Vagina (tissue), 2 donors: Measurements from ENCODE around the gene NFATC3. TPM values are rescaled to one million over a fixed set of nuclear protein-coding genes. Genes with fewer than 3 reads are reported as not detected.

ENCODE experiments used
- DNase-seq, 2 donors: peaks; one replicate each; pipeline ENCODE4 v3.0.0-alpha.2; 2017; ENCODE audit errors: extremely low spot score in 2 of 2
- H3K27ac ChIP-seq: fragments of 200-600 bp; sonication (generic); one replicate; pipeline ENCODE4 v1.5.1; 2019
- H3K27me3 ChIP-seq: fragments of 200-600 bp; sonication (generic); one replicate; pipeline ENCODE4 v1.5.1; 2019
- H3K36me3 ChIP-seq, 2 donors: fragments of 200-600 bp; sonication (generic); one replicate each; pipeline ENCODE4 v1.5.1; 2017 to 2019
- H3K4me1 ChIP-seq: fragments of 200-600 bp; sonication (generic); one replicate; pipeline ENCODE4 v1.5.1; 2019
- H3K4me3 ChIP-seq, 2 donors: fragments of 200-600 bp; sonication (generic); 1 replicate in 1 of 2; 2 replicates in 1 of 2; pipeline ENCODE4 v1.5.1; 2016 to 2019
- H3K9me3 ChIP-seq: fragments of 200-600 bp; sonication (generic); one replicate; pipeline ENCODE4 v1.5.1; 2019
- CTCF ChIP-seq, 3 experiments: fragments of 450-650 bp in 2 of 3; fragments of 200-600 bp in 1 of 3; sonication (generic) in 1 of 3; IDR thresholded peaks; one replicate each; pipeline ENCODE4 v1.5.1; 2017 to 2019; ENCODE audit warnings: antibody characterized with exemption in 3 of 3, mild to moderate bottlenecking in 2 of 3, moderate library complexity in 2 of 3
- POLR2A ChIP-seq, 2 donors: fragments of 450-650 bp; IDR thresholded peaks; one replicate each; pipeline ENCODE4 v1.6.1; 2017; ENCODE audit warnings: antibody characterized with exemption in 2 of 2, mild to moderate bottlenecking in 2 of 2, moderate library complexity in 2 of 2
- POLR2AphosphoS5 ChIP-seq, 2 donors: sonication (generic); formaldehyde crosslinking; IDR thresholded peaks; one replicate each; pipeline ENCODE4 v1.9.0; 2017; ENCODE audit warnings: antibody characterized with exemption in 2 of 2, mild to moderate bottlenecking in 2 of 2, low read depth in 1 of 2; ENCODE audit not compliant: insufficient read depth in 1 of 2
- intact Hi-C: fragments of 100-400 bp; cut with DNase I; formaldehyde crosslinking; loops from one replicate; pipeline ENCODE4 v1.15.1; 2023
- total RNA-seq: library from RNA; depleted of rRNA; stranded (reverse); fragments of >200 nt; gene quantifications from one replicate; pipeline ENCODE4 v1.2.3, GENCODE V29; 2016

The NFATC3 gene
- total RNA-seq, 1 donor from 2014 or later, result 51.8 TPM

GRCh38 chr16:68073902-68074760 is 11.0 kb upstream of the NFATC3 start:
- peaks cover 0 to 28% of the 10 kb centered on the region in 2 donors for H3K36me3 ChIP-seq
- no peak overlapping the region for H3K27ac ChIP-seq
- H3K4me1 ChIP-seq, result peaks cover 25% of the 10 kb centered on the region
- peak in 1 of 2 donors; percentile 67 for DNase-seq
- H3K27me3 ChIP-seq, result no peaks in the 10 kb centered on the region
- intact Hi-C loops, result no loop called here
- H3K9me3 ChIP-seq, result no peaks in the 10 kb centered on the region
- no peak overlapping the region for H3K4me3 ChIP-seq
- TF ChIP-seq POLR2AphosphoS5 (IDR thresholded peaks at IDR 0.05; ENCODE audit: insufficient read depth in 1 of 2, low read depth in 1 of 2), result no peak
- no peak for TF ChIP-seq POLR2A (IDR thresholded peaks at IDR 0.05)
- no peak for TF ChIP-seq CTCF (IDR thresholded peaks at IDR 0.05)

- Histone ChIP-seq H3K4me3 (no peak overlapping the region), H3K9me3 (no peaks in the 10 kb centered on the region), H3K36me3 (peaks cover 0 to 28% of the 10 kb centered on the region in 2 donors), H3K27me3 (no peaks in the 10 kb centered on the region), H3K27ac (no peak overlapping the region), H3K4me1 (peaks cover 24% of the 10 kb centered on the region)
- TF ChIP-seq CTCF (IDR thresholded peaks at IDR 0.05), result no peak
- no peak for TF ChIP-seq POLR2A (IDR thresholded peaks at IDR 0.05)
- no peak for TF ChIP-seq POLR2AphosphoS5 (IDR thresholded peaks at IDR 0.05; ENCODE audit: insufficient read depth in 1 of 2, low read depth in 1 of 2)
- intact Hi-C loops, result no loop called here
- peak in 1 of 2 donors; percentile 81 for DNase-seq
These were observed 10.2 kb upstream of the NFATC3 start for GRCh38 chr16:68074850-68075555.

DNA sequence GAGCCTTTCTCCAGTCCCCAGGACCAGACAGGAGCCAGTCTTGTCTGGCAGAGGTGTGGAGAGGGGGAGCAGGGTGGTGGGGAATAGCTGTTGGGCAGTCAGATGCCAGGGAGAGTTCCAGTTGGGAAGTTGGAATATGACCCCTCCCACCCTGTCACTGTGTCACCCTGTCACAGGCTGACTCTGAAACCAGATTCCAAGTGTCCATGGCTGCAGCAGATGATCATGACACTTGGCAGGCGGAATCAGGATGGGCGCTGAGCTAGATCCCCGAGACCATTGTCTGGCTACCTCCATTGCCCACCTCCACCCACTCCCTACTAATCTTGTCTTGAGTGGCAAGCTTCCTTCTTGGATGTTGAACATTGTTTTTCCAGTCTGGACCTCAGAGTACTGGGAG is 9.2 kb upstream of the NFATC3 start:
- DNase-seq, result peak in 1 of 2 donors; percentile 85
- H3K27me3 ChIP-seq, result no peaks in the 10 kb centered on the region
- intact Hi-C loops, result no loop called here
- peaks cover 0 to 28% of the 10 kb centered on the region in 2 donors for H3K36me3 ChIP-seq
- TF ChIP-seq POLR2A (IDR thresholded peaks at IDR 0.05) (no peak), POLR2AphosphoS5 (IDR thresholded peaks at IDR 0.05; ENCODE audit: insufficient read depth in 1 of 2, low read depth in 1 of 2) (no peak), CTCF (IDR thresholded peaks at IDR 0.05) (no peak)
- H3K27ac ChIP-seq, result no peak overlapping the region
- peaks cover 29% of the 10 kb centered on the region for H3K4me1 ChIP-seq
- no peaks in the 10 kb centered on the region for H3K9me3 ChIP-seq
- H3K4me3 ChIP-seq, result no peak overlapping the region

DNA sequence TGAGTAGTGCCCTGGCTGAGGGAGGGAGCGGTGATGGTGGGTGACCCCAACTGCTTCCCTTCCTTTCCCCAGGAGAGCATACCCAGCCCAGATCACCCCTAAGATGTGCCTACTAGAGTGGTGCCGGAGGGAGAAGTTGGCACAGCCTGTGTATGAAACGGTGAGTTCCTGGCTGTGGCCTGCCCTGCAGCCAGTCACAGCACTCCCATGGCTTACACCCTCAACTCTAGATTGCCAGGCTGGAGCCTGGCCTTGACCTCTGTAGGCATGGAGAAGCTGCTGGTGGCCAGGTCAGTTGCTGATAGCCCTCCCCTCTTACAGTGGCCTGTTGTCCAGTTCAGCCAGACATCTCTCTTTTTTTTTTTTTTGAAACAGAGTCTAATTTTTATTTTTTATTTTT is 8.6 kb upstream of the NFATC3 start:
- TF ChIP-seq POLR2A (IDR thresholded peaks at IDR 0.05) (no peak), POLR2AphosphoS5 (IDR thresholded peaks at IDR 0.05; ENCODE audit: insufficient read depth in 1 of 2, low read depth in 1 of 2) (no peak), CTCF (IDR thresholded peaks at IDR 0.05) (no peak)
- H3K36me3 ChIP-seq, result peaks cover 0 to 28% of the 10 kb centered on the region in 2 donors
- no peaks in the 10 kb centered on the region for H3K9me3 ChIP-seq
- peaks cover 35% of the 10 kb centered on the region for H3K4me1 ChIP-seq
- H3K27me3 ChIP-seq, result no peaks in the 10 kb centered on the region
- H3K27ac ChIP-seq, result no peak overlapping the region
- no peak overlapping the region for H3K4me3 ChIP-seq
- intact Hi-C loops, result no loop called here
- peak in 1 of 2 donors; percentile 61 for DNase-seq
